ENCODE data around the gene TMEM171. TPM values are rescaled to one million over a fixed set of nuclear protein-coding genes. Genes with fewer than 3 reads are reported as not detected.
A peak's percentile ranks its signal among the peaks of the same experiment; 100 is the strongest.

Gene TMEM171
- 3.0 and 3.3 TPM in 2 replicates for total RNA-seq (2012; rRNA removed)
- 4.9 and 5.1 TPM in 2 replicates for polyA plus RNA-seq (2012; rRNA removed)
- polyA plus RNA-seq (2012; cell fraction: cytosol; rRNA removed) = 9.6 and 12.6 TPM in 2 replicates
- polyA plus RNA-seq (2012; cell fraction: nucleus; rRNA removed; ENCODE audit: low replicate concordance) = 3.5 and 4.1 TPM in 2 replicates
- Bru-seq, nascent RNA = percentile 35 among the genes with signal in this experiment
- percentile 43 among the genes with signal in this experiment for BruChase-seq, experiment 1, labeled RNA remaining after a 6-hour chase
- BruChase-seq, experiment 2, labeled RNA remaining after a 2-hour chase = percentile 33 among the genes with signal in this experiment
- long read RNA-seq, partial matches to known transcripts = 0 of 1 reads
- long read RNA-seq, other reads (novel, unspliced or antisense) = 0 of 1 reads

GRCh38 chr5:73120222-73121118 is at the start of gene TMEM171:
TMEM171 (plus strand) TSS chr5:73120575; CDS start chr5:73123374, 2,799 bp downstream.
- in situ Hi-C loops (cut with MboI; ENCODE audit: low sequenced_read_pairs) = no loop called here
- peaks cover 4% of the 10 kb centered on the region for H4K20me1 ChIP-seq (ENCODE audit: insufficient read depth, low read length)
- H3K27me3 ChIP-seq (ENCODE audit: control insufficient read depth, insufficient read depth, low read length) = peaks cover 3% of the 10 kb centered on the region; the same call in 1 of the 2 replicates
- no TSS peak for BruUV-seq (replicated peaks)
- peaks cover 3% of the 10 kb centered on the region for H3K9me3 ChIP-seq (ENCODE audit: control insufficient read depth, insufficient read depth, low read length)
- no peak within 1 kb of the TSS for H4K5ac ChIP-seq (ENCODE audit: low read depth, low read length)
- ChIA-PET POLR2A (ENCODE audit: unreplicated experiment) (no interaction called here), CTCF (no interaction called here)
- ATAC-seq (ENCODE audit: low read depth) (peak; percentile 69), DNase-seq (peak; percentile 37)
- peak within 1 kb of the TSS; percentile 64 for H3K23ac ChIP-seq (ENCODE audit: low read depth, low read length)
- no peaks in the 10 kb centered on the region for H3K79me1 ChIP-seq (ENCODE audit: low read depth in 1 of 2, low read length in 2 of 2)
- dilution Hi-C loops (cut with HindIII; ENCODE audit: low sequenced_read_pairs, unreplicated experiment) = no loop called here
- no peak for TF ChIP-seq SMC3 (IDR thresholded peaks at IDR 0.05; ENCODE audit: low read depth, low read length)
- TF ChIP-seq ELK1 (IDR thresholded peaks at IDR 0.05; ENCODE audit: borderline replicate concordance, low read depth, low read length) = no peak
- no peak for TF ChIP-seq NFE2L2 (IDR thresholded peaks at IDR 0.05; ENCODE audit: low read depth, low read length)
- TF ChIP-seq, protein P1, sequence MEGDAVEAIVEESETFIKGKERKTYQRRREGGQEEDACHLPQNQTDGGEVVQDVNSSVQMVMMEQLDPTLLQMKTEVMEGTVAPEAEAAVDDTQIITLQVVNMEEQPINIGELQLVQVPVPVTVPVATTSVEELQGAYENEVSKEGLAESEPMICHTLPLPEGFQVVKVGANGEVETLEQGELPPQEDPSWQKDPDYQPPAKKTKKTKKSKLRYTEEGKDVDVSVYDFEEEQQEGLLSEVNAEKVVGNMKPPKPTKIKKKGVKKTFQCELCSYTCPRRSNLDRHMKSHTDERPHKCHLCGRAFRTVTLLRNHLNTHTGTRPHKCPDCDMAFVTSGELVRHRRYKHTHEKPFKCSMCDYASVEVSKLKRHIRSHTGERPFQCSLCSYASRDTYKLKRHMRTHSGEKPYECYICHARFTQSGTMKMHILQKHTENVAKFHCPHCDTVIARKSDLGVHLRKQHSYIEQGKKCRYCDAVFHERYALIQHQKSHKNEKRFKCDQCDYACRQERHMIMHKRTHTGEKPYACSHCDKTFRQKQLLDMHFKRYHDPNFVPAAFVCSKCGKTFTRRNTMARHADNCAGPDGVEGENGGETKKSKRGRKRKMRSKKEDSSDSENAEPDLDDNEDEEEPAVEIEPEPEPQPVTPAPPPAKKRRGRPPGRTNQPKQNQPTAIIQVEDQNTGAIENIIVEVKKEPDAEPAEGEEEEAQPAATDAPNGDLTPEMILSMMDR (conservative IDR thresholded peaks at IDR 0.05; ENCODE audit: low read depth, low read length) = no peak
- no peak for TF ChIP-seq FOS (IDR thresholded peaks at IDR 0.05; ENCODE audit: low read depth, low read length)
- TF ChIP-seq MXI1 (IDR thresholded peaks at IDR 0.05; ENCODE audit: borderline replicate concordance, low read depth, low read length) = no peak
- peak within 1 kb of the TSS; percentile 72 for H3K4me3 ChIP-seq (ENCODE audit: insufficient read depth, low read depth, low read length)
- no peaks in the 10 kb centered on the region for H3K36me3 ChIP-seq (ENCODE audit: control insufficient read depth, insufficient read depth, low read length)
- H4K91ac ChIP-seq (ENCODE audit: insufficient read depth, low read depth, low read length) = peak within 1 kb of the TSS; percentile 19; the same call in 1 of the 2 replicates
- intact Hi-C loops (cut with micrococcal nuclease) = no loop called here
- peak within 1 kb of the TSS; percentile 98 for H3K4me2 ChIP-seq (ENCODE audit: low read depth, low read length)
- H3K9me1 ChIP-seq (ENCODE audit: insufficient read depth, low read length) = peaks cover 4% of the 10 kb centered on the region
- H3K4me1 ChIP-seq (ENCODE audit: control insufficient read depth, insufficient read depth, low read length) = peaks cover 9% of the 10 kb centered on the region
- H2AK9ac ChIP-seq (replicated peaks; ENCODE audit: low read depth, low read length, poor library complexity) = peak within 1 kb of the TSS; percentile 70
- H3K9ac ChIP-seq (ENCODE audit: low read depth, low read length) = peak within 1 kb of the TSS; percentile 18; the same call in 1 of the 2 replicates
- no peak within 1 kb of the TSS; the same call in 1 of the 2 replicates for H2BK20ac ChIP-seq (ENCODE audit: low read depth, low read length)
- peak within 1 kb of the TSS; percentile 12; the same call in 1 of the 2 replicates for H3K4ac ChIP-seq (ENCODE audit: low read depth, low read length)
- no peak within 1 kb of the TSS; the same call in 1 of the 2 replicates for H3K18ac ChIP-seq (ENCODE audit: low read depth, low read length)
- 2 to 100% methylated on average over 1 to 72 of the region's 94 CpGs for WGBS, 2 experiments (ENCODE audit: extremely low coverage in 2 of 2, insufficient read length in 1 of 2)
- H3K27ac ChIP-seq (ENCODE audit: insufficient read depth, low read length) = no peak within 1 kb of the TSS
- no peak within 1 kb of the TSS for H2BK5ac ChIP-seq (ENCODE audit: low read depth, low read length, poor library complexity, severe bottlenecking)
- peak within 1 kb of the TSS; percentile 39 for H3K14ac ChIP-seq (replicated peaks; ENCODE audit: low read depth, low read length)
- peak within 1 kb of the TSS in 1 of 2 experiments; percentile 33; a peak in 1 of 4 replicates for H4K8ac ChIP-seq (ENCODE audit: low read depth in 2 of 2, low read length in 2 of 2)
- H2BK120ac ChIP-seq (ENCODE audit: low read depth, low read length) = peak within 1 kb of the TSS; percentile 23; the same call in 1 of the 2 replicates
- H2BK15ac ChIP-seq (ENCODE audit: low read depth, low read length) = no peak within 1 kb of the TSS
- peak within 1 kb of the TSS; percentile 47 for H2AK5ac ChIP-seq (ENCODE audit: low read depth, low read length)
- peak within 1 kb of the TSS; percentile 70; the same call in 1 of the 2 replicates for H3K56ac ChIP-seq (ENCODE audit: extremely low read depth, insufficient read depth, low read length)
- peak within 1 kb of the TSS; percentile 90 for H2AFZ ChIP-seq (replicated peaks; ENCODE audit: low read length, poor library complexity)
